KMS-11 (cell line): ENCODE data around the gene UBR3.

ENCODE experiments used
- H2AFZ ChIP-seq: fragments of 200-600 bp; sonication (generic); 2 replicates; pipeline ENCODE4 v1.6.1; 2016; ENCODE audit warnings: antibody characterized with exemption, mixed run types, low read depth
- H3K27ac ChIP-seq: fragments of 200-600 bp; sonication (generic); 2 replicates; pipeline ENCODE4 v1.6.1; 2016; ENCODE audit warnings: mild to moderate bottlenecking, mixed run types
- H3K27me3 ChIP-seq: fragments of 200-600 bp; sonication (generic); 2 replicates; pipeline ENCODE4 v1.6.1; 2017; ENCODE audit warnings: mild to moderate bottlenecking, low read depth, mixed run types, moderate library complexity; ENCODE audit not compliant: insufficient read depth
- H3K36me3 ChIP-seq: fragments of 200-600 bp; sonication (generic); 2 replicates; pipeline ENCODE4 v1.6.1; 2017; ENCODE audit warnings: mild to moderate bottlenecking, mixed run types; ENCODE audit not compliant: insufficient read depth
- H3K4me1 ChIP-seq: fragments of 200-600 bp; sonication (generic); 2 replicates; pipeline ENCODE4 v1.6.1; 2016; ENCODE audit warnings: mild to moderate bottlenecking, low read depth, mixed run types; ENCODE audit not compliant: poor library complexity, severe bottlenecking
- H3K4me2 ChIP-seq: fragments of 200-600 bp; sonication (generic); 2 replicates; pipeline ENCODE4 v1.7.0; 2016; ENCODE audit warnings: mild to moderate bottlenecking, mixed run types
- H3K4me3 ChIP-seq: fragments of 200-600 bp; sonication (generic); IDR thresholded peaks from 2 replicates; pipeline ENCODE4 v1.6.1; 2017; ENCODE audit warnings: low read depth, low read length, mixed read lengths; ENCODE audit not compliant: insufficient read depth
- H3K79me2 ChIP-seq: fragments of 200-600 bp; sonication (generic); 2 replicates; pipeline ENCODE4 v1.6.1; 2016; ENCODE audit warnings: low read depth, mixed run types; ENCODE audit not compliant: insufficient read depth
- H3K9ac ChIP-seq: fragments of 200-600 bp; sonication (generic); 2 replicates; pipeline ENCODE4 v1.6.1; 2016; ENCODE audit warnings: mild to moderate bottlenecking, mixed run types
- H4K20me1 ChIP-seq: fragments of 200-600 bp; sonication (generic); 2 replicates; pipeline ENCODE4 v1.6.1; 2016; ENCODE audit warnings: mild to moderate bottlenecking, mixed run types; ENCODE audit not compliant: insufficient read depth
- TF ChIP-seq, protein P1 (sequence below): fragments of 200-600 bp; sonication (generic); conservative IDR thresholded peaks from 2 replicates; pipeline ENCODE4 v1.6.1; 2017; ENCODE audit warnings: low read depth, mild to moderate bottlenecking, antibody characterized with exemption, low read length, moderate library complexity, mixed read lengths

UBR3 gene

GRCh38 chr2:170098626-170099312 lies 271.5 kb downstream of the UBR3 start:
- no peaks in the 10 kb centered on the region for H4K20me1 ChIP-seq
- H2AFZ ChIP-seq = no peak overlapping the region
- no peak overlapping the region for H3K27ac ChIP-seq
- no peaks in the 10 kb centered on the region for H3K79me2 ChIP-seq
- H3K4me2 ChIP-seq = no peak overlapping the region
- H3K36me3 ChIP-seq = no peaks in the 10 kb centered on the region
- TF ChIP-seq, protein P1, sequence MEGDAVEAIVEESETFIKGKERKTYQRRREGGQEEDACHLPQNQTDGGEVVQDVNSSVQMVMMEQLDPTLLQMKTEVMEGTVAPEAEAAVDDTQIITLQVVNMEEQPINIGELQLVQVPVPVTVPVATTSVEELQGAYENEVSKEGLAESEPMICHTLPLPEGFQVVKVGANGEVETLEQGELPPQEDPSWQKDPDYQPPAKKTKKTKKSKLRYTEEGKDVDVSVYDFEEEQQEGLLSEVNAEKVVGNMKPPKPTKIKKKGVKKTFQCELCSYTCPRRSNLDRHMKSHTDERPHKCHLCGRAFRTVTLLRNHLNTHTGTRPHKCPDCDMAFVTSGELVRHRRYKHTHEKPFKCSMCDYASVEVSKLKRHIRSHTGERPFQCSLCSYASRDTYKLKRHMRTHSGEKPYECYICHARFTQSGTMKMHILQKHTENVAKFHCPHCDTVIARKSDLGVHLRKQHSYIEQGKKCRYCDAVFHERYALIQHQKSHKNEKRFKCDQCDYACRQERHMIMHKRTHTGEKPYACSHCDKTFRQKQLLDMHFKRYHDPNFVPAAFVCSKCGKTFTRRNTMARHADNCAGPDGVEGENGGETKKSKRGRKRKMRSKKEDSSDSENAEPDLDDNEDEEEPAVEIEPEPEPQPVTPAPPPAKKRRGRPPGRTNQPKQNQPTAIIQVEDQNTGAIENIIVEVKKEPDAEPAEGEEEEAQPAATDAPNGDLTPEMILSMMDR = no peak
- H3K27me3 ChIP-seq = no peaks in the 10 kb centered on the region
- no peak overlapping the region for H3K9ac ChIP-seq
- H3K4me1 ChIP-seq = peaks cover 17% of the 10 kb centered on the region
- no peak overlapping the region for H3K4me3 ChIP-seq

GRCh38 chr2:170101789-170102188 lies 274.5 kb downstream of the UBR3 start:
- H3K27ac ChIP-seq = no peak overlapping the region
- H3K9ac ChIP-seq = no peak overlapping the region
- no peaks in the 10 kb centered on the region for H3K27me3 ChIP-seq
- peaks cover 17% of the 10 kb centered on the region for H3K4me1 ChIP-seq
- TF ChIP-seq, protein P1 = no peak
- no peaks in the 10 kb centered on the region for H3K36me3 ChIP-seq
- H3K4me2 ChIP-seq = no peak overlapping the region
- no peak overlapping the region for H2AFZ ChIP-seq
- no peaks in the 10 kb centered on the region for H3K79me2 ChIP-seq
- no peaks in the 10 kb centered on the region for H4K20me1 ChIP-seq
- H3K4me3 ChIP-seq = no peak overlapping the region

DNA sequence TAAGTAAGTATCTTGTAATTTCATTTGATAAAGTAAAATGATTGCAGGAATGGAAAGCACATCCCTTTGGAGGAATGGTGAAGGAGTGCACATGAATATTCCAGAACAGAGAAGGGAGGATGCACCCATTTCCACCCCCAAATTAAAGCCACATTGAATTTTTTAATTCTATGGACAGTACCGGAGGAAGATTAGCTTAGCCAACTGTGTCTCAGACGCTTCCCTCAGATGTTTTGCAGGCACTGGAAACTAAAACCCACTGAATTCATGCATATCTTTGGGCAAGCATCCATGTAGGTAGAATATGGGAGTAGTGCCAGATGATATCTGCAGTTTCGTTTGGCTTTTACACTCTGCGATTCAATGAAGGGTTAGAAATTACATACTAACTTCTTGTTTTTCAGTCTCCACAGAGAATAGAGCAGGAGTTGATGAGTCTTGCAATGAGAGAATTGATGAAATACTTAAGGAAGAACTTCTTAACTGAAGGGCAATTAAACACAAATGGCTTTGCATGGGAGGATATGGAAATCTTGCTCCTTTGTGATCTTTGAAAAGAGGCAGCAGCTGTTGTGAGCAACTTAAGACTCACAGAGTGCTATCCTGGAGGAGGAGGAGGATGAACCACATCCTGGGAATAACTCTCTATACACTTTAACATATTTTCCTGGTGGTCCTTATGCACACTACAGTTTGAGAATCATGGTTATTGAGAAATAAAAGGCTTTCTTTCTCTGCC lies 279.0 kb downstream of the UBR3 start:
- Histone ChIP-seq H3K27me3 (no peaks in the 10 kb centered on the region), H3K4me3 (no peak overlapping the region), H2AFZ (no peak overlapping the region), H3K9ac (no peak overlapping the region), H4K20me1 (no peaks in the 10 kb centered on the region), H3K4me2 (no peak overlapping the region), H3K4me1 (no peaks in the 10 kb centered on the region), H3K36me3 (no peaks in the 10 kb centered on the region), H3K27ac (no peak overlapping the region), H3K79me2 (no peaks in the 10 kb centered on the region)
- TF ChIP-seq, protein P1 = no peak

DNA sequence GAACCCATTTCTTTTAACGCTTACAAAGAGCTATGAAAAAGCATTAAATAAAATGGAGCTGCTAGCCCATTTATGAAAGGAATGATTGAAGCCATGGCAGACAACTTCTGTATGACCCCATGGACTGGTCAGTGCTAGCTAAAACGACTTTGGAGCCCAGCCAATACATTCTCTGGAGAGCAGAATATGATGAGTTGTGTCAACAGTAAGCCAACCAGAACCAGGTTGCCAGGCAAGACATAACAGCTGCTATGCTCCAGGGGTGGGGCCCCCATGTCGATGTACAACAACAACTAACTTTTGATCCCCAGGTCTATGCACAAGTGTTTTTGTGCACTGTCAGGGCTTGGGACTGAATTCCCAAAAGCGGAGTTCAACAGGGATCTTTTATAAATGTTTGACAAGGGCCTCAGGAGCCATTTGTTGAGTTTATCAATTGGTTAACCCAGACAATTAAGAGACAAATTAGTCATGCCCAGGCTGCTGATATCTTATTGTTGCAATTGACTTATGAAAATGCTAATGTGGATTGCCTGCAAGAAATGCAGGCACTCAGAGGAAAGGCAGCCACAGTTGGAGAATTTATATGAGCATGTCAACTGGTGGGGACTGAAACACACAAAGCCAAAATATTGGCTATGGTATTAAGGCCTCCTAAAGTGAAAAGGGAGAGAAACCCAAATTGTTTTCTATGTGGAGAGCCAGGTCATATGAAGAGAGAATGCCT lies 286.1 kb downstream of the UBR3 start:
- Histone ChIP-seq H2AFZ (no peak overlapping the region), H3K27ac (no peak overlapping the region), H3K4me3 (no peak overlapping the region), H3K9ac (no peak overlapping the region), H3K36me3 (no peaks in the 10 kb centered on the region), H3K4me1 (no peaks in the 10 kb centered on the region), H4K20me1 (no peaks in the 10 kb centered on the region), H3K79me2 (no peaks in the 10 kb centered on the region), H3K27me3 (no peaks in the 10 kb centered on the region), H3K4me2 (no peak overlapping the region)
- TF ChIP-seq, protein P1 = no peak
